Mucosa of stomach (tissue), 1 donor: ENCODE data around the gene THSD7B.
"Not testable (repeated sequence)": the region's sequence is repeated elsewhere in the genome, so short reads cannot be mapped to it uniquely, and the experiment has no call there.

ENCODE experiments used
- H3K27me3 ChIP-seq: one replicate; pipeline ENCODE4 v1.7.0; 2013; ENCODE audit warnings: mild to moderate bottlenecking, low read length; ENCODE audit not compliant: control insufficient read depth, insufficient read depth
- H3K36me3 ChIP-seq: one replicate; pipeline ENCODE4 v1.7.0; 2013; ENCODE audit warnings: low read length; ENCODE audit not compliant: control insufficient read depth, insufficient read depth
- H3K4me1 ChIP-seq: one replicate; pipeline ENCODE4 v1.7.0; 2013; ENCODE audit warnings: mild to moderate bottlenecking, low read length; ENCODE audit not compliant: control insufficient read depth, insufficient read depth
- H3K4me3 ChIP-seq: one replicate; pipeline ENCODE4 v1.7.0; 2013; ENCODE audit warnings: low read length
- H3K9ac ChIP-seq: one replicate; pipeline ENCODE4 v1.7.0; 2013; ENCODE audit warnings: mild to moderate bottlenecking, low read length, moderate library complexity
- H3K9me3 ChIP-seq: one replicate; pipeline ENCODE4 v1.7.0; 2013; ENCODE audit warnings: mild to moderate bottlenecking, low read length, moderate library complexity; ENCODE audit not compliant: control insufficient read depth
- donor health status: Pancreatic carcinoma.

The THSD7B gene

GRCh38 chr2:136765256-136766072 is at the start of gene THSD7B:
TSS of gene THSD7B (plus strand) at chr2:136765545. CDS start at chr2:136882179, 116,634 bp downstream.
- H3K4me3 ChIP-seq: no peak within 1 kb of the TSS
- H3K27me3 ChIP-seq: peaks cover 29% of the 10 kb centered on the region
- no peaks in the 10 kb centered on the region for H3K4me1 ChIP-seq
- no peak within 1 kb of the TSS for H3K9ac ChIP-seq
- H3K9me3 ChIP-seq: no peaks in the 10 kb centered on the region
- H3K36me3 ChIP-seq: no peaks in the 10 kb centered on the region

GRCh38 chr2:136718273-136718672 is 47.1 kb upstream of the THSD7B start:
- H3K27me3 ChIP-seq: no peaks in the 10 kb centered on the region
- no peaks in the 10 kb centered on the region for H3K9me3 ChIP-seq
- H3K4me3 ChIP-seq: no peak overlapping the region
- H3K36me3 ChIP-seq: no peaks in the 10 kb centered on the region
- no peaks in the 10 kb centered on the region for H3K4me1 ChIP-seq
- H3K9ac ChIP-seq: no peak overlapping the region

GRCh38 chr2:136727973-136728699 is 37.2 kb upstream of the THSD7B start:
- Histone ChIP-seq H3K36me3 (no peaks in the 10 kb centered on the region), H3K9me3 (no peaks in the 10 kb centered on the region), H3K4me1 (no peaks in the 10 kb centered on the region), H3K4me3 (no peak overlapping the region), H3K27me3 (no peaks in the 10 kb centered on the region), H3K9ac (no peak overlapping the region)

GRCh38 chr2:136736236-136736635 is 29.1 kb upstream of the THSD7B start:
- no peak overlapping the region for H3K4me3 ChIP-seq
- no peaks in the 10 kb centered on the region for H3K9me3 ChIP-seq
- no peaks in the 10 kb centered on the region for H3K4me1 ChIP-seq
- H3K27me3 ChIP-seq: no peaks in the 10 kb centered on the region
- H3K36me3 ChIP-seq: no peaks in the 10 kb centered on the region
- no peak overlapping the region for H3K9ac ChIP-seq

- no peaks in the 10 kb centered on the region for H3K9me3 ChIP-seq
- H3K27me3 ChIP-seq: no peaks in the 10 kb centered on the region
- H3K36me3 ChIP-seq: no peaks in the 10 kb centered on the region
- H3K4me3 ChIP-seq: no peak overlapping the region
- H3K4me1 ChIP-seq: no peaks in the 10 kb centered on the region
- H3K9ac ChIP-seq: no peak overlapping the region
Observed at GRCh38 chr2:136738044-136738443, 27.3 kb upstream of the THSD7B start.

GRCh38 chr2:136741471-136741870 is 23.9 kb upstream of the THSD7B start:
- H3K9me3 ChIP-seq: no peaks in the 10 kb centered on the region
- no peak overlapping the region for H3K4me3 ChIP-seq
- H3K27me3 ChIP-seq: no peaks in the 10 kb centered on the region
- no peak overlapping the region for H3K9ac ChIP-seq
- H3K36me3 ChIP-seq: no peaks in the 10 kb centered on the region
- H3K4me1 ChIP-seq: no peaks in the 10 kb centered on the region

GRCh38 chr2:136750065-136750464 is 15.3 kb upstream of the THSD7B start:
- no peak overlapping the region for H3K9ac ChIP-seq
- no peaks in the 10 kb centered on the region for H3K27me3 ChIP-seq
- no peaks in the 10 kb centered on the region for H3K36me3 ChIP-seq
- H3K9me3 ChIP-seq: no peaks in the 10 kb centered on the region
- H3K4me1 ChIP-seq: no peaks in the 10 kb centered on the region
- no peak overlapping the region for H3K4me3 ChIP-seq

GRCh38 chr2:136751406-136751805 is 13.9 kb upstream of the THSD7B start:
- H3K4me1 ChIP-seq: no peaks in the 10 kb centered on the region
- no peaks in the 10 kb centered on the region for H3K27me3 ChIP-seq
- no peaks in the 10 kb centered on the region for H3K9me3 ChIP-seq
- no peak overlapping the region for H3K9ac ChIP-seq
- H3K4me3 ChIP-seq: no peak overlapping the region
- no peaks in the 10 kb centered on the region for H3K36me3 ChIP-seq

- not testable (repeated sequence) for H3K4me3 ChIP-seq, H3K4me1 ChIP-seq, H3K27me3 ChIP-seq, H3K9me3 ChIP-seq, H3K36me3 ChIP-seq, H3K9ac ChIP-seq
Observed at GRCh38 chr2:136758504-136758903, 6.8 kb upstream of the THSD7B start.

- Histone ChIP-seq H3K9me3 (no peaks in the 10 kb centered on the region), H3K36me3 (no peaks in the 10 kb centered on the region), H3K4me1 (no peaks in the 10 kb centered on the region), H3K27me3 (peaks cover 29% of the 10 kb centered on the region), H3K4me3 (no peak overlapping the region), H3K9ac (no peak overlapping the region)
Observed at GRCh38 chr2:136764452-136765255, 691 bp upstream of the THSD7B start.

GRCh38 chr2:136766073-136766404 is 694 bp downstream of the THSD7B start:
- Histone ChIP-seq H3K36me3 (no peaks in the 10 kb centered on the region), H3K27me3 (peaks cover 29% of the 10 kb centered on the region), H3K4me3 (no peak overlapping the region), H3K9ac (no peak overlapping the region), H3K4me1 (no peaks in the 10 kb centered on the region), H3K9me3 (no peaks in the 10 kb centered on the region)

- no peak overlapping the region for H3K9ac ChIP-seq
- H3K4me3 ChIP-seq: no peak overlapping the region
- H3K4me1 ChIP-seq: no peaks in the 10 kb centered on the region
- no peaks in the 10 kb centered on the region for H3K36me3 ChIP-seq
- no peaks in the 10 kb centered on the region for H3K9me3 ChIP-seq
- H3K27me3 ChIP-seq: peaks cover 29% of the 10 kb centered on the region
Observed at GRCh38 chr2:136767030-136767429, 1.7 kb downstream of the THSD7B start.
